ENCODE results near the gene ETNK2.

Gene ETNK2

DNA sequence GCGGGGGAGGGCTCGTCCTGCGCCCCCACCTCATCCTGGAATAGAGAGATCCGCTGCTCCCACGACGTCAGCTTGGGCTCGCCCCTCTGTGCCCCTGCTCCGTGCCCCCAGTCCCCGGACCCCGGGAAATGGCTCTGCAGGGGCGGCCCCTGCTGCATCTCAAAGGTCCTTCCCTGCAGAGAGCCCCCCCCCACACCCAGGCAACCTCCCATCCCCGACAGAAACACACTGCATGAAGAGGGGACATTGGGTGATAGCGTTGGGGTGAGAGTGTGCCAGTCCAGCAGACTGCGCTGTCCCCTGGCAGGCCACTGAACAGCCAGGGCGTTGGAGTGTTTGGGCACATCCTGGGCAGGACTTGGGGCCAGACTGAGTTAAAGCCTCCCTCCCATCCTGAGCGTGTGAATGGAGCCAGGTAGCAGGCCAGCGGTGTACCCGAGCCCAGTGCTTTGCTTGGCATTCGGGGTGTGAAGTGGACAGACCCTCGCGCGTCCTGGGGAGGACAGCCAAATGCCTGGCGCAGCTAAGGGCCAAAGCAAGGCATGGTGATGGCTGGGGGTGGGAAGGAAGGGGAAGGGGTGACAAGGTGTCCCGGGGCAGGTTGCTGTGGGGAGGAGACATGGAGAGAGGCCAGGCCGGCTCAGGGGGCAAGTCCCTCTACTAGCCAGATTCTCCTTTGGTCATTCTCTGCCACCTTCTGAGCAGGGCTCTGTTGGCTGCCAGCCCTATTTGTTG is 633 bp upstream of the ETNK2 start:
- in situ Hi-C loops (cut with MboI; ENCODE audit: low pct_unique_long_range_greater_than_20kb, low sequenced_read_pairs), result loop anchor here (25.0 kb wide), 1 partner anchor 210 kb away; the partner anchor contains the start of gene PLEKHA6
- DNase-seq, result no peak

DNA sequence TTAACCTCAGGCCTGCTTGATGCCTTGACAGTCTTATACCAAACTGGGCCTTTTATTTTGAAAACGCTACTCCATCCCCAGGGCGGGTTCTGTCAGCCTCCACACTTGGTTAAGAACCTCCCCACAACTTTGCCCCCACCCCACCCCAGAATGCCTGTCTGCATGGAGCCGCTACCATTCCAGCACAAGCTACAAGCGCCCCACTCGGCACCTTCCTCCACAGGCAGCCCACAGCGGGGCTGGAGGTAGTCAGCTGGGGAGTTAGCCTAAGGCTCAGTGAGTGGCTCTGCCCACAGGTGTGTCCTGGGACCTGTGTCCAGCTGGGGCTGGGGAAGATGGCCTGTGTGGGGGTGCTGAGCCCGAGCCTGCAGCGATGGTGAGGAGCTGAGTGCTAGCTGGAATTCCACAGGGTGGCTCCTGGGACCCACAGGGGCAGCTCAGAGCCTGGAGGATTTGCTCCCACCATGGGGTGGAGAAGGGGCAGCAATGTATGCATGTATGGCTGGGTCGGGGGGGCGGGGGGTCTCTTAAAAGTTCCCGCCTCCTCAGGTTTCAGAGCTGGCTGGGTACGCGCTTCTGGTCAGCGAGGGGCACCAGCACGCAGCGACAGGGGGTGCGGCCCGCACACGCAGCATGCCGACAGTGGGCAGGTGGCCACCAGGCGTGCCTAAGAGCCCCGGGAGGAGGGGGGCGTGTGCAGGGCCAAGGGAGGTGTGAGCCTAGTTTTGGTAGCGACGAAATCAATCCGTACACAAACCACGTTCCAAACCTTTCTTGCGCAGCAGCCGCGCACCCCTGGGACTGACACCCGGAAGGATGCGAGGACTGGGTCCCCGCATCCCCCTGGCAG is 917 bp downstream of the ETNK2 start:
- no peak for DNase-seq
- in situ Hi-C loops (cut with MboI; ENCODE audit: low pct_unique_long_range_greater_than_20kb, low sequenced_read_pairs), result loop anchor here (25.0 kb wide), 1 partner anchor 211 kb away; the partner anchor contains the start of gene PLEKHA6

DNA sequence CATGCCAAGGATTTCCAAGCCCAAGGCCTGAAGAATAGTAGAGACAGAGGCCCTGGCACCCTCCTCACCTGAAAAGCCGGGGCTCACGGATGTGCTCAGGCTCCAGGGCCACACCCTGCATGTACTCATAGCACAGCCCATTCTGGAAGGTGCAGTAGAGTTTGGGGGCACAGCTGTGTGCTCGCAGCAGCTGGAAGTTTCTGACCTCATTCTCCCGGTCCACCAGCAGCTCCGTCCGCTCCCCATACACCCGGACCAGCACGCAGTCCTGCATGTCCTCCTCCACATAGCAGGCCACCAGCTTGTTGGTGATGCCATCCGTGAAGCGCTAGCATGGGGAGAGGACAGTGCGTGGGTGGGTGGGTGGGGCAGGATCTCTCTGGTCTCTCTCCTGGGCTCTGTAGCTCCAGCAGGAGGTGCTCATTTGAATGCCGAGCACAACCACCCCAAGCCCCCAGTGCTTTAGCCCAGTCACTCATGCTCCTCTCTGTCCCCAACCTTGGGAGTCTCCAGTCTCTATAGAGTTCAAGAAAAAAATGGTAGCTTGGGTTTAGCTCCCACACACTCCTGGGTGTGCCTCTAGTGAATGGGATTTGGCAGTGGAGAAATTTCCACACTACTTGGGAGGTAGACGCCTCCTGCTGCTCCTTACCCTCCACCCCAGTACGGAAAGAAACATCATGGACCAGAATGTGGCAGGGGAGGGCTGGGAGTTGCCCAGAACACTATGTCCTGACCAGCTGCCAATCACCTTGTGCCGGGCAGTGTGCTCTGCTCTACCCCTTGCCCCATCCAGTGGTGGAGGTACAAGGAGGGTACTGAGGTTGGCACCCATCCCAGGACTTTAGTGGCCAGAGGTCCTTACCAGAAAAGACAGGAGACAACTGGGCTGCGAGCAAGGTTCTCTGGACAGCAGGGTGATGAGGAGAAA is 1.9 kb downstream of the ETNK2 start:
- DNase-seq, result no peak
- in situ Hi-C loops (cut with MboI; ENCODE audit: low pct_unique_long_range_greater_than_20kb, low sequenced_read_pairs), result loop anchor here (25.0 kb wide), 1 partner anchor 212 kb away; the partner anchor contains the start of gene PLEKHA6

DNA sequence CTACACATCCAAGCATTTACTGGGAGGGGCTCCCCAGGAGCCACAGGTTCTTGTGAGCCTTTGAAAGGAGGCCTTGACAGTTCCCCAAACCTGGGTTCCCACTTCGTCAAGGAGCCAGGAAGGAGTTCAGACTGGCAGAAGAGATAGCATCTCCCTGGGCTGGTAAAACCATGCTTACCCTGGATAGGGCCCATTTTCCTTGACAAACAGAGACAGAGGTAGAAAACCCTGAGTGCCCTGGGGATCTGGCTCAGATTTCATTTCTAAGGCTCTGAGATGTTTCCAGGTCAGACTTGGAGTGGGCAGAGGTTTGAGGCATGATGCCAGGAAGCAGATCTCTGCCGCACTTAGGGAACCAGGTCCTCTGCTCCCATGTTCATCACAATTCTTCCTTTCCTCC is 2.7 kb downstream of the ETNK2 start:
- in situ Hi-C loops (cut with MboI; ENCODE audit: low pct_unique_long_range_greater_than_20kb, low sequenced_read_pairs), result no loop called here
- no peak for DNase-seq

DNA sequence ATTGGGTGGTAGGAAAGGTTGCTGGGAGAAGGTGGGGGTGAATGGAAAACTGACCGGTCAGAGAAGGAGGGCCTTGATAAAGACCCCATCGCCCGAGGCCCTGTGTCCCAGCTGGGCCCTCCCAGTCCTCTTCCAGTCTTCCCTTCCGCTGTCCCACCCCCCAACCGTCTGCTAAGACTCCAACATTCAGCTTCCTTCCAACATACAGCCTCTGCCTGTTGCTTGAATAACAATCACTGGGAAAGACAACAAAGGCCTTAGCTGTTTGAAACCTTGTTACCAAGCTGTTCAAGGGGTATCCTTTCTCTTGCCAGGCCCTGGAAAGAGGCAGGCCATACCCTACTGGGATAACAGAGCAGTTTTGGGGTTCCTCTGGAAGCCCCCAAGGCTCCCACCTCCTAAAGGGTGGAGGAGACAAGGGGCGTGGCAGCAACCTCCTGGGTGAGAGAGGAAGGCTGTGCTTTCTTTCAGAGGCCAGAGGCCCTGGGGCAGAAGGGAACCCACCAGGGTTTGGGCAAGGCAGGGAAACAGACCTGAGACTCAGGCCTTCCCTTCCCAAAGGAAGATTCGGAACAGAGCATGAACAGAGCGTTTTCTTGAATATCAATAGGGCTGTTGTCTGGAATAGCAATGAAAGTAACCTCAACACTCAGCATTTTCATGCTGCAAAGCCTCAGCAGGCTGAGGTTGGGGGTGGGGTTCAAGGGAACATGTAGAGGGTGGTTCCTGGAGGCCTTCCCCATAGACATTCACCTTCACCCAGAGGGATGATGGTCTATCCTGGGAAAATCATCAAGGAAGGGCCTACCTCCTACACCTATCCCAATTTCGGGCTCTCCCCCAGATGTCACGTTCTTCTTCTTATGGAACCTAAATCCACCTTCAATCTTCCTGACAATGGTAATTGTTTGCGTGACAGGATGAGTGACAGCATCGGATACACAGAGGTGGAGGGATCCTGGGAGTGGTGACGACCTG is 4.1 kb downstream of the ETNK2 start:
- in situ Hi-C loops (cut with MboI; ENCODE audit: low pct_unique_long_range_greater_than_20kb, low sequenced_read_pairs), result no loop called here

DNA sequence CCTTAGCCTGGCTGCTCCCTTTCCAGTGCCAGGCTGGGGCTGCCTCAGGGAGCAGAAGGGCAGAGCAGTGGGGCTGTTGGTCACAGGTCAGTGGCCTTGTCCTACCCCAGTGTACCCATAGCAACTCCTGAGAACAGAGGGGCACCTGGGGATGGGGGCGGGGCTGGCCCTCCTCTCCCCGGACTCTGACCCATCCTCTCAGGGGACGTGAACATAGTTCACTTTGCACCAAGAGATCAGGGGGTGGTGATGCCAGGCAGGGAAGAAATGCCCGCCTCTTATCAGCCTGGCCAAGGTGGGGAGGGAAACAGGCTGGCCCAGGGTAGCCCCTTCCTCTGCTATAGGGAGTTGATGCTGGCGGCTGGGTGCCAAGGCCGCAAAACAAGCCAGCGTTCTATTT is 4.9 kb downstream of the ETNK2 start:
- in situ Hi-C loops (cut with MboI; ENCODE audit: low pct_unique_long_range_greater_than_20kb, low sequenced_read_pairs), result no loop called here
- DNase-seq, result no peak

More for the DNA sequence above, 4.1 kb downstream of the ETNK2 start:
- no peak for DNase-seq

DNA sequence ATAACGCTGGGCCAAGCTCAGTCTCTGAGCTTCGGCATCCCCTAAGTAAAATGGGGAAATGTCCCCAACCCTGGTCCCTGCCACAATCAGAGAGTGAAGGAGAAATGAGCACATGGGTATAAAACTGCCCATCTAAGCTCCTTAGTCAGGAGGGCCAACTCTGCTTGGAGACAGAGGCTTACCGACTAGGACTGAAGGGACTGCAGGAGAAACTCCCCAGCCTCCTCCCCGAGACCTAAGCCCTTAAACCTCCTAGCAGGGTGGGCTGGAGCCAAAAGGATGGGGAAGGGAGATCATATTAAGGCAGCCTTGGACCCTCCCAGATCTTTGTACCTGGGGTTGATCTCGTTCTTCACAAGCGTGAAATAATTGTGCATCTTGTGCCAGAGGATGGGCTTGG is 5.5 kb downstream of the ETNK2 start:
- DNase-seq, result no peak
- in situ Hi-C loops (cut with MboI; ENCODE audit: low pct_unique_long_range_greater_than_20kb, low sequenced_read_pairs), result no loop called here

DNA sequence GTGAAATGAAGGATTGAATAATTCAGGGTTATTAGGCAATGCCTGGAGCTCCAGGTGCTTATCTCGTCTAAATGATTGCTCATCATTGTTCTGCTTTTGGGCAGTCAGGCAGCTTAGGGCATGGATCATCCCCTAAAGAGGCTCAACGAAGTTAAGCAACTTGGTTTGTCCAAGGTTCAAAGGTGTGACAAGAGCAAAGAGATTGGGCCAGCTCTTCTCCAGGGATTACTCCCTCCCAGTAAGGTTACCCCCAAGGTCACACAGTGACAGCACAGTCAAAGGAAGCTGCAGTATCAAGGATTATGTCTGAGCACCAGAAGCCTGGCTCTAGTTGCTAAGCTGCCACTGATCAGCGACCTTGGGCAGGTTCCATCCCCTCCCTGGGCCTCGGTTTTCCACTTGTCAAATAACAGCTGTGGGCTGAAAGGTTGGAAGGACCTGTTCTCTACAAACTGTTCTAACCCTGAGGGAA is 6.8 kb downstream of the ETNK2 start:
- no peak for DNase-seq
- in situ Hi-C loops (cut with MboI; ENCODE audit: low pct_unique_long_range_greater_than_20kb, low sequenced_read_pairs), result no loop called here

DNA sequence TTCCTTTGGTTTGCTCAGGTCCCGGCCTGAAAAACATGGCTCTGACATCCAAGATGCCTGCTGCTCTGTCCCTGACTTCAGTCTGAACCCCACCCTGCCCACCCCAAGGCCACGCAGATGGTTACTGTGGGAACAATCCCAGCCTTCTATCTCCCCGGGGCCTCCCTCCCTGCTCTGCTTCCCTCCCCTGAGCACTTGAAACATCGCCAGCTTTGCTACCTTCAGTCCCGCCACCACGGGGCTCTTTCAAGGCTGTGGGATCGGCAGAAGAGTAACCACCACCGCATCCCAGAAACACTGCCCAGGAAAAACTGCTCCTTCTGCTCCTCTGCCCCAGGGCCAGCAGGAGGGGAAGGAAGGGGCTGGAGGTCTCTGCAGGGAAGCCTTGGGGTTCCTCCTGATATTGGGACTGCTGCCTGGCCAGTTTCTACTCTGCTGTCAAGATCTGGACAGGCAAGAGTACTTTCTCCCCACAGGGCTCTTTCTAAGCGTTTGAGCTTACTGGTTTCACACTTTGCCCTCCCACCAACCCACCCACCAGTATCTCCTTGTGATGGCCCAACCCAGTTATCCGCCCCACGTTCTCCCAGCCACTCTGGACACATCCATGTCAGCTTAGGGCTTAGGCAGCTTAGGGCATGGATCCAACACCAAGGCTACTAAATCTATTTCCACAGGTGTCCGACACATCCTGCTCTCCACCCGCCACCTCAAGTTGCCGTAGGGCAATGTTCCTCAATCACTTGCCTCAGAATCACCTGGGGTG is 8.4 kb downstream of the ETNK2 start:
- no peak for DNase-seq
- in situ Hi-C loops (cut with MboI; ENCODE audit: low pct_unique_long_range_greater_than_20kb, low sequenced_read_pairs), result no loop called here

DNA sequence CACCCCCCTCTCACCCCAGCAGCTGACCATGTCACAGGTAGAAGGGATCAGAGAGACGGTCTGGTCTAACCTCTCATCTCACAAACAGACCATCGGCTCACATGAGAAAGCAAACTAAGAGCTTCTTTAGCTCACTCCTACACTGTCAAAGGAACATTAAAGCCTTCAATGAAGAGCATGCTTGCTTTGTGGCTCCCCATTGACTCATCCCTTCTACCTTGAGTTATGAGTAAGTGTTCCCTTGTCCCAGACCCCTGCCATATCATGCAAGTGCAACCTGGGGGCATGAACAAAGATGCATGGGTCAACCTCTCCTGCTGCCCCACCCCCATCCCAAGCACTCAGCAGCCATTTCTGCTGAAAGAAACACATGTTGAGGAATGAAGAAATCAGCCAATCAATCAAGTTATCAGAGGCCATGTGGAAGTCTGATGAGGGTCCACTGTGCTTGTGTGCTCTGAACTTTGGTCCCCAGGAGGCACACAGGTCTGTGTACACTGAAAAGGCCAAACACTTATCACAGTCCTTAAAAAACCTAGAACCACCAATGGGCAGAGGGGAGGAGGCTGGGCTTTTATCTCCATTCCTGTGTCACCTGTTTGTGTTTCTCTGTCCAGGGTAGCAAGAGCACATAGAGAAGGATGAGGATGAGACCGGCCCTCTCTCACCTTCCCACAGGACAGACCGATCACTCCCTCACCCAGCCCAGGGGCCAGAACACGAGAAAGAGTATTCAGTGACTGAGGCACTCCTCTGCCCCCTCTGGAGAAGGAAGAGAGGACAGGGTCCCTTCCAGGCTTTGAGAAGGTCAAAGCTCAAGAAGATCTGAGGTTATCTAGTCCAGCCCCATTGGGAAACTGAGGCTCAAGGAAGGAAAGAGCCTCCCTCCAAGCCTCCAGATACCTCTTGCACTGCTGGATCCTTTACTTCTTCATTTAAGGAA is 9.5 kb downstream of the ETNK2 start:
- DNase-seq, result no peak
- in situ Hi-C loops (cut with MboI; ENCODE audit: low pct_unique_long_range_greater_than_20kb, low sequenced_read_pairs), result no loop called here

DNA sequence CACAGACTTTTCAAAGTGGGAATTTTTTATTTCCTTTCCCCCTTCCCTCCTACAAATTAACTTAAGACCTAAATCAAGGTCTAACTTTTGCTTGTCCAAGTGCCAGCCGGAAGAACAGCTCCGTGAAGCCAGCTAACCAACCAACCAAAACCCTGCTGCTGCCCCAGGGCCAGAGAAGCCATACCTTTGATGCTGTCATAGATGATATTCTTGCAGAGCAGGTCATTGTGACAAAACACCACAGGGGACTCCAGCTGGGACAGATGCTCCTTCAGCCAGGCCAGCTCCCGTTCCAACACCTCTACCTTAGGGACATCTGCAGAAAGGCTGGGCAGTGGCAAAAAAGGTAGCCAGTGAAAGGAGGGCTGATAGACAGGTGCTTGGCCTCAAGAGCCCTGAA is 10.7 kb downstream of the ETNK2 start:
- DNase-seq, result no peak
- in situ Hi-C loops (cut with MboI; ENCODE audit: low pct_unique_long_range_greater_than_20kb, low sequenced_read_pairs), result no loop called here

DNA sequence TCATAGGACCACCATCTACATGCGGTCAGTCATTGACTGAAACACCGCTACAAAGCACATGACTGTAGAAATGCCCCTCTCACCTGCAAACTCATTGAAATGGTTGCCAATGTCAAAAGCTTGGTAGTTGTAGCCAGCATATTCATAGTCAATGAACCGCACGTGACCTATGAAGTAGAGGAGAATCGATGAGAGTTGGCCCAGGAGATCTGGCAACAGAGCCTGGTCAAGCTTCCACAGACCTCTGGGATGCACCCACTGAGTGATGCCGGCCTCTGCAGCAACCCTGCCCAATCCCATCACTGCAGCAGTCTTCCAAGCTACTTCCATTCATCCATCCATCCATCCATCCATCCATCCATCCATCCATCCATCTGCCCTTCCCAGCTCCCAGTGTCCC is 11.9 kb downstream of the ETNK2 start:
- in situ Hi-C loops (cut with MboI; ENCODE audit: low pct_unique_long_range_greater_than_20kb, low sequenced_read_pairs), result no loop called here
- DNase-seq, result no peak

DNA sequence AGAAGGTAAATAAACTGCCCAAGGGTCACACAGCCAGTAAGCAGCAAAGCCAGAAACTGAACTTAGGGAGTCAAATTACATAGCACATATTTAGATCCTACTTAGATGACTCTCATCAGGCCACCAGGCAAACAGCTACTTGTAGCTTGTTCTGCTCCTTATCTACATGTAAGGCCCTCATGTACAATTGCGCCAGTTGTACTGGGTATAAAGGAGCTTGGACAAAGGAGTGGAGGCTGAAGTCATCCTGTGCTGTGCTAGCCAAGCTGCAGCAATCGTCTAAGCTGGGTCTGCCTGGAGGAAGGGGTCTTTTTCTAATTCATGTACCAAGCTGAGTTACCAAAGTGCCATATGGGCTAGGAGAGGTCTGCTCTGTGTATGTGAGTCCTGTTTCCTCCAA is 12.8 kb downstream of the ETNK2 start:
- in situ Hi-C loops (cut with MboI; ENCODE audit: low pct_unique_long_range_greater_than_20kb, low sequenced_read_pairs), result no loop called here
- DNase-seq, result no peak

DNA sequence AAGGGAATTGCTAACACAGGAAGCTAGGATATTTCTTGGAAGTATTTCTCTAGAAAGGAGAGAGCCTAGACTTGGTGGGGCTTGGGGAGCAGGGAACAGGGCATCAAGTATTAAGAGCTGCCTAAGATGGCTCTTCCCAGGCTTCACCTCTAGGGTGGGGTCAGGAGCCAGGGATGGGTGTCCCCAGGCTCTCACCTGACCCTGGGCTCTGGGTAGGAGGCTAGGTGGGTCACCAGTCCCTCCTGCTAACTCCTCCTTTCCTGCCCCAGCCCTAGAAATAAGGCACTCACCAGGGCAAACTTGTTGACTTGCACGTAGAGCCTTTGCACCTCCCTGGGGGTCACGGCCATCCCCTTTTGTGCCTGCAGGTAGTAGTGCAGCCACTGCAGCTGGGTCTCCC is 15.0 kb downstream of the ETNK2 start:
- DNase-seq, result no peak
- in situ Hi-C loops (cut with MboI; ENCODE audit: low pct_unique_long_range_greater_than_20kb, low sequenced_read_pairs), result no loop called here

DNA sequence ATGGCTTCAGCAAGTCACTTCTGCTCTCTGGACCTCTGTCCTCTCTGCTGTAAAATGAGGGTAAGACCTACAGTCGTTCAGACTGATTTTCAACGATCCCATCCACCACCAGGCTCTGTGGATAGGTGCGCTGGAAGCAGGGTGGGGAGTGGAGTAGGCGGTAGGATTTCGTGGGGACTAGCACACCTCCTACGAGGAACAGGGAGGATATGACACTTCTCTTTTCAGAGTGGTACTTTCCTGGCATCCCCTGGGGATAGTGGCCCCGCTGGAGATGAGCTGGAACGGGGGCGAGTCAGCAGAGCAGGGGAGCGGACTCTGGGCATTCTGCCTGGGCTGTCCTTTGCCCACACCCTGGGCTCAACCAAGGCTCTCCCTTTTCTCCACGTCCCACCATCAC is 17.7 kb downstream of the ETNK2 start:
- DNase-seq, result no peak
- in situ Hi-C loops (cut with MboI; ENCODE audit: low pct_unique_long_range_greater_than_20kb, low sequenced_read_pairs), result no loop called here

DNA sequence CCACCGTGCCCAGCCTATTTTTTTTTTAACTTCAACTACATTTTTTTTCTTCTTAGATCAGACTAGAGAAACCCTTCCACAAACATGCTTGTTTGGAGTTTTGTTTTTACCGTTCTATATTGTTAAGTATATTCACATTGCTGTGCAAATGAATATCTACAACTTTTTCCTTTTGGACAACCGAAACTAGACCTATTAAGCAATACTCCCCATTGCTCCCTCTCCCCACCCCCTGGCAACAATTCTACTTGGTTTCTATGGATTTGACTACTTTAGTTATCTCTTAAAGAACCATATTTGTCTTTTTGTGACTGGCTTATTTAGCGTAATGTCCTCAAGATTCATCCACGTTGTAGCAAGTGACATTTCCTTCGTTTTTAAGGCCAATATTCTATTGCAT is 19.1 kb downstream of the ETNK2 start:
- in situ Hi-C loops (cut with MboI; ENCODE audit: low pct_unique_long_range_greater_than_20kb, low sequenced_read_pairs), result no loop called here
- no peak for DNase-seq
